Measurements from ENCODE around the gene GNRH2.
"Not testable (repeated sequence)": the region's sequence is repeated elsewhere in the genome, so short reads cannot be mapped to it uniquely, and the experiment has no call there.

The GNRH2 gene

DNA sequence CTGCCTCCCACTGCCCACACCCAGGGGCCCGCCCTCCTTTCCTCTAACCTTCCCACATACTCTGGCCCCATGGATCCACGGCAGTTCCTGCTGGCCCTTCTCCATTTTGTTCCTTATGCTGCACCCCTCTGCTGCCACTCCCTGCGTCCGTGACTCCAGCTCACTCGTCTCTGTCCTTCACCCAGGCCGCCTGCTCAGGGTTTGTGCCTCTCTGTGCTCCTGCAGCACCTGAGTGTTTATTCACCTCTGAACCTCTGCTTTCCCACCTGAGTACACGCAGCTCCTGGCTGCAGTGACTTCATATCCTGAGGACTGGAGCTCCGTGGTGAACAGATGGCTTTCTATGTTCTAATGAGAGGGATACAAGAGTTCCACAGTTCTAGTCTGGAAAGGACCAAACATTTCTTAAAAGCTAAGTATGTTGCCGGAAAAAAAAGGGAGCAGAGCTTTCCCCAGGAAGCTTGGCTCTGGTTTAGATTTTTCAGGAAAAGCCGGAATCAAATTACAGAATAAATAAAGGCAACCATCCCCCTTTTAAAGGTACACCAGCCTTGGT is 1.5 kb upstream of the GNRH2 start:
- in situ Hi-C loops (cut with MboI; ENCODE audit: low sequenced_read_pairs), result no loop called here

DNA sequence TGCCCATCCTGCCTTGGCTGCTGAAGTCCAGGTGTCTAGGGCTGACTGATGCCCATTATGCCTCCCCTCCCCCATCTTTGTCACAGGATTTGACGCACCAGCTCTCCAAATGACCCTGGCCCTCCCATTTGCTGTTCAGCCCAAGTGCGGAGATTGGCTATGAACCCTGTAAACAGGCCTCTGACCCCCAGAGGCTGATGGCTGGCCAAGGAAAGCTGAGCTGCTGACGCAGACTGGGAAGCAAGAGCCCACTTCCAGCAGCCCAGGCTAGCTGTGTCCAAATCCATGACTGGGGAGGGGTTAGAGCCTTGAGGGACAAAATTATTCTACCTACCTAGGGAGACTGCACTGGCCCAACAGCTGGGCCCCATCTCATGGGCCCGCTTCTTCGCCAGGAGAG is 797 bp upstream of the GNRH2 start:
- in situ Hi-C loops (cut with MboI; ENCODE audit: low sequenced_read_pairs), result no loop called here

DNA sequence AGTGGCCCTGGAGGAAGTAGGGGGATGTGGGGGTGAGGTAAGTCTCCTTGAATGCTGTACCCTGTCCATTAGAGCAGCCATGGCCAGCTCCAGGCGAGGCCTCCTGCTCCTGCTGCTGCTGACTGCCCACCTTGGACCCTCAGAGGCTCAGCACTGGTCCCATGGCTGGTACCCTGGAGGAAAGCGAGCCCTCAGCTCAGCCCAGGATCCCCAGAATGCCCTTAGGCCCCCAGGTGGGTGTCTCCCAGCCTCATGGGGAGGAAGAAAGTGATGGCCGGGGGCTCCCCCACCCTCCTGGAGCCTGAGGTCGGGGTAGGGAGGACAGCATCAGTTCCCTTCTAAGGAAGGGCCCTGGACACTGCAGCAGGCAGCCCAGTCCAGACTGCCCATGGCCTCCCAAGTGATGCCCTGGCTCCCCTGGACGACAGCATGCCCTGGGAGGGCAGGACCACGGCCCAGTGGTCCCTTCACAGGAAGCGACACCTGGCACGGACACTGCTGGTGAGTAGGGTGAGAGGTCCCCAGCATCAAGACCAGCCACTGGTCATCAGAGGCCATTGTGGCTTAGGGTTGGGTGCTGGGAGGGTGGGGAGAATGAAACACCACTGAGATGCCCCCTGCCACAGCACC is 1.0 kb downstream of the GNRH2 start:
- in situ Hi-C loops (cut with MboI; ENCODE audit: low sequenced_read_pairs), result no loop called here

DNA sequence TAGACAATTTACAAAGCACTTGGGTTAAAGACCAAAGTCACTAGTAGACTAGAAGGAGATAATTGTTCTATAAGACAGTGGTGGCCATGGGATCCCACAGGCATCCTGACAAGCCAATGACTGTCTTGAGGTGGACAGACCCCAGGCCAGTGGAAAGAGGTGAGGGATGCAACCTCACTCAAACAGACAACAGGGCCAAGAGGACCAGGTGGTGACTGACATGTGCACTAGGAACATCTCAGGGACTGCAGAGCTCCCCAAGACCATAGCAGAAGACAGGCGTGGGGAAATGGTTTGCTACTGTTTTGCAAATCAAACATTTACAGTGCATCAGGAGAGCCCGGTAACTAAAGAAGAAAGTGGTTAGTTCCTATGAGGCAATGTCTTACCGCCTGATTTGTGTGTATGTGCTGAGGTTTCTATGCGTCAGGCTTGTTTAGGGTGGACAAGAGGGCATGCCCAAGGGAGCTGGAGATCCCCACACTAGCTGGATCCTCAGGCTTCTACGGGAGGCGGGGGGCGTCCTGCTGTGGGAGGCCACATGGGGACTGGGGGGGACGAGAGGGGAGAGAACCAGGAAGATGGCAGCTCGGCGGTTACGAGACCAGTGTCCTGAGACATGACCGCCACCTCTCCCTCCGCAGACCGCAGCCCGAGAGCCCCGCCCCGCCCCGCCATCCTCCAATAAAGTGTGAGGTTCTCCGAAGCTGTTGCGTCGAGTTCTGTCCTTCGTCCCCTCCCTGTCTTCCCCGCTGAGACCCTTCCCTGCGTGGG is 1.8 kb downstream of the GNRH2 start:
- in situ Hi-C loops (cut with MboI; ENCODE audit: low sequenced_read_pairs), result no loop called here

- in situ Hi-C loops (cut with MboI; ENCODE audit: low sequenced_read_pairs), result no loop called here
Observed at GRCh38 chr20:3045816-3046676, 2.6 kb downstream of the GNRH2 start, which contains the start of gene MRPS26. TSS of gene MRPS26 (plus strand) at chr20:3046052. CDS start at chr20:3046069, 17 bp downstream.

DNA sequence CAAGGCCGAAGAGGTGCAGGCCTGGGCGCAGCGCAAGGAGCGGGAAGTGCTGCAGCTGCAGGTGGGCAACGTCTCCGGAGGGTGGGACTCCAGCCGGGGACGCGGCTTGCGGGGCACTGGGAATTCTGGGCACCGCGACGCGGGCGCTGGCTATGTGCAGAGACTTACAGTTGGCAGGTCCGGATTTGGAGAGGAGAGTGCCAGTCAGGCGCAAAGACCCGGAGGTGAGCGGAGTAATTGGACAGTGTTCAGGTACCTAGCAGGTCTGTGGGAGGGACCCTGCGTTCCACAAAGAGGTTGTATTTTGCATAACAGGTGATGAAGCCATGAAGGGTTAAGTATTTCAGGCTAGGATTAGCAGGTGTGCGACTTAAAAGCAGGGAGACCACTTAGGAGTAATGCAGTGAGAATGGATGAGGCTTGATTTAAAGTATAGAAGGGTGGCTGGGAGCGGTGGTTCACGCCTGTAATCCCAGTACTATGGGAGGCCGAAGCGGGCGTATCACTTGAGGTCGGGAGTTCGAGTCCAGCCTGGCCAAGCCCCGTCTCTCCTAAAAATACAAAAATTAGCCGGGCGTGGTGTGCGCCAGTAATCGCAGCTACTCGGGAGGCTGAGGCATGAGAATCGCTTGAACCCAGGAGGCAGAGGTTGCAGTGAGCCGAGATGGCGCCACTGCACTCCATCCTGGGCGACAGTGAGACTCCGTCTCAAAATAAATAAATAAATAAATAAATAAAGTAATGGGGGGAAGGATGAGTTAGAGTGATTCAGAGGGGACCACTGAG is 3.4 kb downstream of the GNRH2 start:
- in situ Hi-C loops (cut with MboI; ENCODE audit: low sequenced_read_pairs), result no loop called here

GRCh38 chr20:3047486-3048419 is 4.3 kb downstream of the GNRH2 start:
- in situ Hi-C loops (cut with MboI; ENCODE audit: low sequenced_read_pairs), result no loop called here

DNA sequence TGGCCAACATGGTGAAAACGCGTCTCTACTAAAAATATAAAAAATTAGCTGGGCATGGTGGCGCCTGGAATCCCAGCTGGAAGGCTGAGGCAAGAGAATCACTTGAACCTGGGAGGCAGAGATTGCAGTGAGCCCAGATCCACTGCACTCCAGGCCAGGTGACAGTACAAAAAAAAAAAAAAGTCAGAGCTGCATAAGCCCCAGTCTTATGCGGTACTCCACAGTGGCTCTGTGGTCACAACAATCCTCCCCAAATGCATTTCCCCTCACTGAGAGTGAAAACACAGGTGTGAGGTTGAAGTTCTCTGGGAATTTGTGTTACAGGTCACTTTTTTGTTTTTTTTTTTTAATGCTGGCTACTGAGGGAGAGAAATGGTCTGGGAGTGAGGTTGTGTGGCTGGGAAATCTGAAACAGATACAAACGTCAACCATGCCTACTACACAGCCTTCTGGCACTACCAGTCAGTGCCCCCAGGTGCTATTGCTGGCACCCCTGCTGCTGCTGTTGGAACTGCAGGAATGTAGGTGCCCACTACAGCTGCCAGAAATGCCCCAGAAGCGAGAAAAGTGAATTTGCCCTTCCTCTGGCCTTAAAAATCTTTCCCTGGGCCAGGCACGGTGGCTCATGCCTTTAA is 8.1 kb downstream of the GNRH2 start:
- in situ Hi-C loops (cut with MboI; ENCODE audit: low sequenced_read_pairs), result no loop called here

- in situ Hi-C loops (cut with MboI; ENCODE audit: low sequenced_read_pairs), result no loop called here
Observed at GRCh38 chr20:3059489-3059888, 16.1 kb downstream of the GNRH2 start.

GRCh38 chr20:3064119-3064518 is 20.7 kb downstream of the GNRH2 start:
- in situ Hi-C loops (cut with MboI; ENCODE audit: low sequenced_read_pairs), result not testable (repeated sequence)

DNA sequence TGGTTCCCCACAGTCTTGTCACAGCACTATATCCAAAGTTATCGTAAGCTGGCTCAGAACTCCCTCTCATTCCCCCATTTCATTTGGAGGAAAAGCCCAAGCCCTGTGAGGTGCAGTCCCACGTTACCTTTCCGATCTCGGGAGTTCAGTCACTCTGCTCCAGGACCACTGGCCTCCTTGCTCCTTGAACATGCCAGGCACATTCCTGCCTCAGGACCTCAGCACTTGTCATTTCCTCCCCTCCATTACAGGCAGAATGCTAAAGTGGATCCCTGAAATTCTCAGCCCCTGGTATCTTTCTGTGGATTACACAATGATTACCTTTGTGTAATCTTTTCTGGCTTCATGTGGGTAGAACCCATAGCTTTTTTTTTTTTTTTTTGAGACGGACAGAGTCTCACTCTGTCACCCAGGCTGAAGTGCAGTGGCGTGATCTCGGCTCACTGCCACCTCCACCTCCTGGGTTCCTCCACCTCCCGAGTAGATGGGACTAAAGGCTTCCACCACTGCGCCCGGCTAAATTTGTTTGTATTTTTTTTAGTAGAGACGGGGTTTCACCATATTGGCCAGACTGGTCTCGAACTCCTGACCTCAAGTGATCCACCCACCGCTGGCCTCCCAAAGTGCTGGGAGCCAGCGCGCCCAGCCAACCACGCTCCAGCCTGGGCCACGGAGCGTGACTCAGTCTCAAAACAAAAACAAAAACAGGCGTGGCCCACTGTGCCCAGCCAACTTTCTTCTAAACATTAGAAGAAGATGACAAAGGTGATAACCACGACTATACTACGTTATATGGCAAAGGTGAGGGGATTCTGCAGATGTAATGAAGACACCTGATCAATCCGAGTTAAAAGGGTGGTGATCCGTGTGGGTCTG is 24.0 kb downstream of the GNRH2 start:
- in situ Hi-C loops (cut with MboI; ENCODE audit: low sequenced_read_pairs), result no loop called here

DNA sequence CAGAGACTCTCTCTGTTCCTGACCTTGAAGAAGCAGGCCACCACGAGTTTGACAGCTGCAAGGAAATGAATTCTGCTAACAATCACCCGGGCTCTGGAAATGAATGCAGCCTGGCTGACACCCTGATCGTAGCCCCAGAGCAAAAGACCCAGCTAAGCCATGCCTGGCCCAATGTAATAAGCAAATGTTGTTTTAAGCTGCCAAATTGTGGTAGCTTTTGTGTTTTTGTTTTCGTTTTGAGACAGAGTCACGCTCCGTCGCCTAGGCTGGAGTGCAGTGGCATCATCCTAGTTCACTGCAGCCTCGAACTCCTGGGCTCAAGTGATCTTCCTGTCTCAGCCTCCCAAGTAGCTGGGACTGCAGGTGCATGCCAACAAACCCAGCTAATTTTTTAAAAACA is 24.7 kb downstream of the GNRH2 start:
- in situ Hi-C loops (cut with MboI; ENCODE audit: low sequenced_read_pairs), result no loop called here

- in situ Hi-C loops (cut with MboI; ENCODE audit: low sequenced_read_pairs), result no loop called here
Observed at GRCh38 chr20:3068986-3069900, 25.8 kb downstream of the GNRH2 start.

DNA sequence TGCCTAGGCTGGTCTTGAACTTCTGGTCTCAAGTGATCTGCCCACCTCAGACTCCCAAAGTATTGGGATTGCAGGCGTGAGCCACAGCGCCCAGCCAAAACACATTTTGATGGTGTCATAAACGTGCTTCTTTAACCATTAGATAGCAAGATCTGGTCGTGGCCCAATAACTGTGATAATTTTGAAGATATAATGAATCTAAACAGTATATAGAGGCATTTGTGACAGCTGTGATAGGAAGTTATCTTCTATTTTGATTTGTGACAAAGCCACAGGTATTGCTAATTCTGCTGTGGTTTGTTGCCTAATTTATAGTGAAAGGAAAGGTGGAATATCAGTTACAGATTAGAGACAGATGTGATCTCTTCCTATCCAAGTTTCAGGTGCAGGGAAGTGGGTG is 27.3 kb downstream of the GNRH2 start:
- in situ Hi-C loops (cut with MboI; ENCODE audit: low sequenced_read_pairs), result no loop called here

- in situ Hi-C loops (cut with MboI; ENCODE audit: low sequenced_read_pairs), result no loop called here
Observed at GRCh38 chr20:3071266-3071609, 27.8 kb downstream of the GNRH2 start.

GRCh38 chr20:3071610-3072529 is 28.4 kb downstream of the GNRH2 start, which contains the start of gene OXT:
TSS of gene OXT (plus strand) at chr20:3071620. CDS start at chr20:3071656, 36 bp downstream.
- in situ Hi-C loops (cut with MboI; ENCODE audit: low sequenced_read_pairs), result no loop called here
